MM.1S (cell line): ENCODE data around the gene FBXL19.

Experiments used
- DNase-seq: peaks from one replicate; pipeline ENCODE4 v3.0.0-alpha.2; 2015
- H2AFZ ChIP-seq: fragments of 300-600 bp; sonication (generic); 2 replicates; pipeline ENCODE4 v1.6.0; 2016; ENCODE audit warnings: antibody characterized with exemption, low read length
- H3F3A ChIP-seq: fragments of 300-600 bp; sonication (generic); 2 replicates; pipeline ENCODE4 v1.6.1; 2016; ENCODE audit warnings: mild to moderate bottlenecking, antibody characterized with exemption, low read length, moderate library complexity, mixed read lengths; ENCODE audit not compliant: insufficient read depth
- H3K27ac ChIP-seq: fragments of 300-600 bp; sonication (generic); 2 replicates; pipeline ENCODE4 v1.5.1; 2016; ENCODE audit warnings: mild to moderate bottlenecking, low read length
- H3K27me3 ChIP-seq: fragments of 300-600 bp; sonication (generic); replicated peaks from 2 replicates; pipeline ENCODE4 v1.6.0; 2016; ENCODE audit warnings: low read length; ENCODE audit not compliant: insufficient read depth
- H3K36me3 ChIP-seq: fragments of 300-600 bp; sonication (generic); replicated peaks from 2 replicates; pipeline ENCODE4 v1.6.1; 2016; ENCODE audit warnings: mild to moderate bottlenecking, low read length, mixed read lengths; ENCODE audit not compliant: insufficient read depth
- H3K4me1 ChIP-seq: fragments of 300-600 bp; sonication (generic); 2 replicates; pipeline ENCODE4 v1.6.1; 2016; ENCODE audit warnings: low read length, mixed read lengths
- H3K4me2 ChIP-seq: fragments of 300-600 bp; sonication (generic); 2 replicates; pipeline ENCODE4 v1.6.0; 2016; ENCODE audit warnings: low read depth, low read length
- H3K4me3 ChIP-seq: fragments of 300-600 bp; sonication (generic); 2 replicates; pipeline ENCODE4 v1.5.1; 2016; ENCODE audit warnings: low read length, mixed read lengths
- H3K79me2 ChIP-seq: fragments of 300-600 bp; sonication (generic); 2 replicates; pipeline ENCODE4 v1.6.1; 2016; ENCODE audit warnings: mixed run types, low read length, mixed read lengths
- H3K9ac ChIP-seq: fragments of 300-600 bp; sonication (generic); 2 replicates; pipeline ENCODE4 v1.6.1; 2016; ENCODE audit warnings: low read length, mixed read lengths
- H3K9me2 ChIP-seq: fragments of 300-600 bp; sonication (generic); replicated peaks from 2 replicates; pipeline ENCODE4 v1.6.1; 2016; ENCODE audit warnings: mild to moderate bottlenecking, low read length, mixed read lengths; ENCODE audit not compliant: insufficient read depth
- H3K9me3 ChIP-seq: fragments of 300-600 bp; sonication (generic); replicated peaks from 2 replicates; pipeline ENCODE4 v1.6.1; 2016; ENCODE audit warnings: mild to moderate bottlenecking, low read length, mixed read lengths; ENCODE audit not compliant: insufficient read depth
- H4K20me1 ChIP-seq: fragments of 300-600 bp; sonication (generic); 2 replicates; pipeline ENCODE4 v1.6.1; 2016; ENCODE audit warnings: mild to moderate bottlenecking, low read length, moderate library complexity, mixed read lengths; ENCODE audit not compliant: insufficient read depth
- EZH2 ChIP-seq: fragments of 300-600 bp; sonication (generic); optimal IDR thresholded peaks from 2 replicates; pipeline ENCODE3; 2017; ENCODE audit warnings: low read depth, mild to moderate bottlenecking, antibody characterized with exemption, low read length, mixed read lengths
- EZH2phosphoT487 ChIP-seq: fragments of 300-600 bp; sonication (generic); IDR thresholded peaks from 2 replicates; pipeline ENCODE4 v1.6.1; 2018; ENCODE audit warnings: antibody characterized with exemption, low read length
- TF ChIP-seq, protein P1 (sequence below): fragments of 300-600 bp; sonication (generic); IDR thresholded peaks from 2 replicates; pipeline ENCODE4 v1.5.1; 2016; ENCODE audit warnings: antibody characterized with exemption, low read length, mixed read lengths

FBXL19 gene

DNA sequence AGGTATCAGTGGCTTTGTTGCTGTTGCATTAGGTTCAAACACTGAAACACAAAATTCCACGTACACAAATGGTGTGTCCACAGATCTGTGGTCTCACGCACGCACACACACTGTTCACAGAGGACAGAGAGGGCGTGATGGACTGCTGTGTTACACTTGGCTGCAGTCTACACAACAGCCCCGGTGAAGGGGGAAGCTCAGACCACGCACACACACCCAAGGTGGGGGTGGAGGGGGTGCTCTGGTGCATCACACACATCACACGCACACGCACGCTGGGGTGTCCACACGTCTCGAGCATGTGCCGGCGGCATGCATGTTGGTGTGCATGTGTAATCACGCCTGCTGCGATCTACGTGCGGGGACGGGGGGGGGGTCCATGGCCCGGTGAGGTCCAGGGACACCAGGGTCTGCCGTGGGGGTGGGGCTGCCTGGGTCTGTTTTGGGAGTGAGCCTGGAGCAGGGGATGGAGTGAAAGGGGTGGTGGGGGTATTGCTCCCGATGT lies 69.0 kb downstream of the FBXL19 start:
- no peak overlapping the region for H3K4me2 ChIP-seq

DNA sequence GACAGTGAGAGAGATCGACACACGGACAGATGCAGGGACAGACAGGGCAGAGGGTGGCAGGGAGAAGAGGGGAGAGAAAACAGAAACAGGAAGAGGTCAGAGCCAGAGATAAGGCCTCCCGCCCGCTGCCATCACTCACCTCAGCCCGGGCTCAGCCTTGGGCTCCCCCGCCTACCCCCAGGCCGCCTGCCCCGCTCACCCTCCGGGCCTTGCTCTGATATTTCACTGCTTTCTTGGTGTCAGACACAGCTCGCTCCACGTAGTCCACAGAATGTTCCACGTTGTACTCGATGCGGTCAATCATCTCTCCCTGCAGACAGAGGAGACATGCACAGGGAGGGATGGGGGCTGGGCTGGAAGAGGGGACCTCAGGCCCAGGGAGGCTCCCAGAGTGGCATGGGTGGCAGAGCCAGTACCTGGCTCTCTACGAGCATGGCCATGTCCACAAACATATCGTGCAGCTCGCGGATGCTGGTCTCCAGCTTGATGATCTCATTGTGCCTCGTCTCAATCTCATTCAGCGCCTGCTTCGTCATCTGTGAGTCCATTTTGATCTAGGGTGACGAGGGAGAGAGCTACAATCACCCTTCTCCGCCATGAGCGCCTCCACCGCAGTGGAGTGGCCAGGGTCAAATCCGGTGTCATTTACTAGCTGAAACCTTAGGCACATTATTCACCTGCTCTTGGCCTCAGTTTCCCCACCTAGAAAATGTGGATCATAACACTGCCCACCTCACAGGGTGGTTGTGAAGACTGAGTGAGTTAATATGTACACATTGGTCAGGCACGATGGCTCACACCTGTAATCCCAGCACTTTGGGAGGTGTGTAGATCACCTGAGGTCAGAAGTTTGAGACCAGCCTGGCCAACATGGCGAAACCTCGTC lies 69.8 kb downstream of the FBXL19 start:
- Histone ChIP-seq H3K79me2 (no peaks in the 10 kb centered on the region), H3K4me1 (peaks cover 7% of the 10 kb centered on the region; the same call in 1 of the 2 replicates), H3K9ac (no peak overlapping the region), H3K9me2 (no peaks in the 10 kb centered on the region), H3F3A (no peaks in the 10 kb centered on the region), H4K20me1 (no peaks in the 10 kb centered on the region), H3K4me2 (no peak overlapping the region), H3K9me3 (no peaks in the 10 kb centered on the region), H2AFZ (no peak overlapping the region), H3K4me3 (no peak overlapping the region), H3K27me3 (peaks cover 22% of the 10 kb centered on the region), H3K36me3 (no peaks in the 10 kb centered on the region), H3K27ac (no peak overlapping the region)
- DNase-seq, result no peak
- no peak for TF ChIP-seq EZH2phosphoT487
- TF ChIP-seq, protein P1, sequence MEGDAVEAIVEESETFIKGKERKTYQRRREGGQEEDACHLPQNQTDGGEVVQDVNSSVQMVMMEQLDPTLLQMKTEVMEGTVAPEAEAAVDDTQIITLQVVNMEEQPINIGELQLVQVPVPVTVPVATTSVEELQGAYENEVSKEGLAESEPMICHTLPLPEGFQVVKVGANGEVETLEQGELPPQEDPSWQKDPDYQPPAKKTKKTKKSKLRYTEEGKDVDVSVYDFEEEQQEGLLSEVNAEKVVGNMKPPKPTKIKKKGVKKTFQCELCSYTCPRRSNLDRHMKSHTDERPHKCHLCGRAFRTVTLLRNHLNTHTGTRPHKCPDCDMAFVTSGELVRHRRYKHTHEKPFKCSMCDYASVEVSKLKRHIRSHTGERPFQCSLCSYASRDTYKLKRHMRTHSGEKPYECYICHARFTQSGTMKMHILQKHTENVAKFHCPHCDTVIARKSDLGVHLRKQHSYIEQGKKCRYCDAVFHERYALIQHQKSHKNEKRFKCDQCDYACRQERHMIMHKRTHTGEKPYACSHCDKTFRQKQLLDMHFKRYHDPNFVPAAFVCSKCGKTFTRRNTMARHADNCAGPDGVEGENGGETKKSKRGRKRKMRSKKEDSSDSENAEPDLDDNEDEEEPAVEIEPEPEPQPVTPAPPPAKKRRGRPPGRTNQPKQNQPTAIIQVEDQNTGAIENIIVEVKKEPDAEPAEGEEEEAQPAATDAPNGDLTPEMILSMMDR, result no peak
- no peak for TF ChIP-seq EZH2

More for the DNA sequence above, 69.0 kb downstream of the FBXL19 start:
- Histone ChIP-seq H3K4me3 (no peak overlapping the region), H3K4me1 (peaks cover 7% of the 10 kb centered on the region; the same call in 1 of the 2 replicates), H2AFZ (no peak overlapping the region), H3K9me3 (no peaks in the 10 kb centered on the region), H3K9me2 (no peaks in the 10 kb centered on the region), H3K36me3 (no peaks in the 10 kb centered on the region), H4K20me1 (no peaks in the 10 kb centered on the region), H3K27me3 (peaks cover 13% of the 10 kb centered on the region), H3K9ac (no peak overlapping the region), H3F3A (no peaks in the 10 kb centered on the region), H3K79me2 (no peaks in the 10 kb centered on the region), H3K27ac (no peak overlapping the region)
- DNase-seq, result no peak
- TF ChIP-seq EZH2 (no peak), EZH2phosphoT487 (no peak)
- TF ChIP-seq, protein P1, result no peak

DNA sequence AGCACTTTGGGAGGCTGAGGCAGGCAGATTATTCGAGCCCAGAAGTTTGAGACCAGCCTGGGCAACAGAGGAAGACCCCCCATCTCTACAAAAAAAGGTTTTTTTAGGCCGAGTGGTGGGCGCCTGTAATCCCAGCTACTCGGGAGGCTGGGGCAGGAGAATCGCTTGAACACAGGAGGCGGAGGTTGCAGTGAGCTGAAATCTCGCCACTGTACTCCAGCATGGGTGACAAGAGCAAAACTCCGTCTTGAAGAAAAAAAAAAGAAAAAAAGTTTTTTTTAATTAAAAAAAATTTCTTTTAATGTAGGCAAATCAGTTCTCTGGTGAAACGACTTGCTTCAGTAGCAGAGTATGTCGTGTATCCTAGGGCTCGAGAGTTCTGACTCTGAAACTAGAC lies 72.6 kb downstream of the FBXL19 start:
- peaks cover 7% of the 10 kb centered on the region; the same call in 1 of the 2 replicates for H3K4me1 ChIP-seq
- no peaks in the 10 kb centered on the region for H3F3A ChIP-seq
- H3K79me2 ChIP-seq, result no peaks in the 10 kb centered on the region
- H3K4me2 ChIP-seq, result no peak overlapping the region
- no peaks in the 10 kb centered on the region for H4K20me1 ChIP-seq
- DNase-seq, result no peak
- H3K9ac ChIP-seq, result no peak overlapping the region
- no peak overlapping the region for H3K27ac ChIP-seq
- no peak overlapping the region for H3K4me3 ChIP-seq
- no peaks in the 10 kb centered on the region for H3K36me3 ChIP-seq
- H3K9me2 ChIP-seq, result no peaks in the 10 kb centered on the region
- peaks cover 48% of the 10 kb centered on the region for H3K27me3 ChIP-seq
- no peaks in the 10 kb centered on the region for H3K9me3 ChIP-seq
- TF ChIP-seq EZH2phosphoT487 (no peak), EZH2 (no peak)
- TF ChIP-seq, protein P1, result no peak
- H2AFZ ChIP-seq, result no peak overlapping the region
